Midbrain (tissue), 1 donor: Measurements from ENCODE around the gene FITM2.

Source experiments
- DNase-seq: peaks from one replicate; lab custom pipeline; 2025; lab: John Stamatoyannopoulos, UW

Gene FITM2

GRCh38 chr20:44280387-44280786 lies 30.6 kb downstream of the FITM2 start:
- no peak for DNase-seq

GRCh38 chr20:44279228-44279627 lies 31.8 kb downstream of the FITM2 start:
- no peak for DNase-seq

- DNase-seq: no peak
Observed at GRCh38 chr20:44274303-44275017, 36.5 kb downstream of the FITM2 start.

- no peak for DNase-seq
Observed at GRCh38 chr20:44273231-44274215, 37.5 kb downstream of the FITM2 start.

- DNase-seq: no peak
Observed at GRCh38 chr20:44271915-44272663, 38.9 kb downstream of the FITM2 start.

GRCh38 chr20:44268802-44269201 lies 42.2 kb downstream of the FITM2 start:
- DNase-seq: no peak

- no peak for DNase-seq
Observed at GRCh38 chr20:44264287-44264686, 46.7 kb downstream of the FITM2 start.

- no peak for DNase-seq
Observed at GRCh38 chr20:44258226-44258890, 52.6 kb downstream of the FITM2 start.

- no peak for DNase-seq
Observed at GRCh38 chr20:44256961-44257360, 54.0 kb downstream of the FITM2 start.

- no peak for DNase-seq
Observed at GRCh38 chr20:44255942-44256341, 55.1 kb downstream of the FITM2 start.

- no peak for DNase-seq
Observed at GRCh38 chr20:44254073-44254472, 56.9 kb downstream of the FITM2 start.

- no peak for DNase-seq
Observed at GRCh38 chr20:44253528-44253927, 57.5 kb downstream of the FITM2 start.
